Measurements from ENCODE around the gene TECTA. TPM values are rescaled to one million over a fixed set of nuclear protein-coding genes. Genes with fewer than 3 reads are reported as not detected.

Gene TECTA
- total RNA-seq, 6 experiments from 2014 or later: 0.11 to 0.40 (median 0.16) TPM

- H3K9me3 Mint-ChIP-seq: peaks cover 43% of the 10 kb centered on the region
- TF ChIP-seq, protein P1, sequence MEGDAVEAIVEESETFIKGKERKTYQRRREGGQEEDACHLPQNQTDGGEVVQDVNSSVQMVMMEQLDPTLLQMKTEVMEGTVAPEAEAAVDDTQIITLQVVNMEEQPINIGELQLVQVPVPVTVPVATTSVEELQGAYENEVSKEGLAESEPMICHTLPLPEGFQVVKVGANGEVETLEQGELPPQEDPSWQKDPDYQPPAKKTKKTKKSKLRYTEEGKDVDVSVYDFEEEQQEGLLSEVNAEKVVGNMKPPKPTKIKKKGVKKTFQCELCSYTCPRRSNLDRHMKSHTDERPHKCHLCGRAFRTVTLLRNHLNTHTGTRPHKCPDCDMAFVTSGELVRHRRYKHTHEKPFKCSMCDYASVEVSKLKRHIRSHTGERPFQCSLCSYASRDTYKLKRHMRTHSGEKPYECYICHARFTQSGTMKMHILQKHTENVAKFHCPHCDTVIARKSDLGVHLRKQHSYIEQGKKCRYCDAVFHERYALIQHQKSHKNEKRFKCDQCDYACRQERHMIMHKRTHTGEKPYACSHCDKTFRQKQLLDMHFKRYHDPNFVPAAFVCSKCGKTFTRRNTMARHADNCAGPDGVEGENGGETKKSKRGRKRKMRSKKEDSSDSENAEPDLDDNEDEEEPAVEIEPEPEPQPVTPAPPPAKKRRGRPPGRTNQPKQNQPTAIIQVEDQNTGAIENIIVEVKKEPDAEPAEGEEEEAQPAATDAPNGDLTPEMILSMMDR (IDR thresholded peaks at IDR 0.05): no peak
- H3K4me1 Mint-ChIP-seq (ENCODE audit: low read depth): no peaks in the 10 kb centered on the region
Observed at GRCh38 chr11:121180183-121180582, 79.1 kb downstream of the TECTA start.

GRCh38 chr11:121188776-121189175 lies 87.7 kb downstream of the TECTA start:
- peaks cover 16% of the 10 kb centered on the region for H3K27me3 Mint-ChIP-seq (ENCODE audit: insufficient read depth)

More at GRCh38 chr11:121180183-121180582, 79.1 kb downstream of the TECTA start:
- DNase-seq: no peak
- Mint-ChIP-seq H3K27ac (no peak overlapping the region), H3K4me3 (no peak overlapping the region), H3K36me3 (ENCODE audit: low read depth) (no peaks in the 10 kb centered on the region; the same call in 1 of the 2 replicates), H3K27me3 (ENCODE audit: insufficient read depth) (peaks cover 10% of the 10 kb centered on the region)

DNA sequence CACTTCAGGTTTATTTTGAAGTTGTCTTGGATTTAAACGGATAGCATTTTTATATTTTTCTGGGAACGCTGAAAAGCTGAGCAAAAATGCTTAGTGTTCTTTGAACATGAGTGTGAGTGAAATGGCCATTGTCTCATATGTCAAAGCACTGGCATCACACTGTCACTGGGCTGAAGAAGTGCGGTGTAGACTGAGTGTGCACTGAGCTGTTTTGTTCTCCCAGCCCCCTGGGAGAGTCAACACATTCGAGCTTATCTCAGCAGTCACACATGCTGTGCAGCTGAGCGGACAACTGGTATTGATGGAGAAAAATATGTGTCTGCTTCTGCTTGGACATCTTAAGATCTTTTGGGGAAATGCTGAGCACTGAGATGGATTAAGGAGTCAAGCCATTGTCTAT lies 90.8 kb downstream of the TECTA start:
- Mint-ChIP-seq H3K9me3 (no peaks in the 10 kb centered on the region), H3K36me3 (ENCODE audit: low read depth) (no peaks in the 10 kb centered on the region), H3K4me3 (no peak overlapping the region), H3K27ac (no peak overlapping the region), H3K4me1 (ENCODE audit: low read depth) (peaks cover 7% of the 10 kb centered on the region), H3K27me3 (ENCODE audit: insufficient read depth) (peaks cover 22% of the 10 kb centered on the region)
- TF ChIP-seq, protein P1 (IDR thresholded peaks at IDR 0.05): no peak
- DNase-seq: no peak

More at GRCh38 chr11:121188776-121189175, 87.7 kb downstream of the TECTA start:
- Mint-ChIP-seq H3K9me3 (no peaks in the 10 kb centered on the region), H3K27ac (no peak overlapping the region), H3K4me3 (no peak overlapping the region), H3K36me3 (ENCODE audit: low read depth) (no peaks in the 10 kb centered on the region), H3K4me1 (ENCODE audit: low read depth) (no peaks in the 10 kb centered on the region)
- TF ChIP-seq, protein P1 (IDR thresholded peaks at IDR 0.05): no peak
- no peak for DNase-seq

DNA sequence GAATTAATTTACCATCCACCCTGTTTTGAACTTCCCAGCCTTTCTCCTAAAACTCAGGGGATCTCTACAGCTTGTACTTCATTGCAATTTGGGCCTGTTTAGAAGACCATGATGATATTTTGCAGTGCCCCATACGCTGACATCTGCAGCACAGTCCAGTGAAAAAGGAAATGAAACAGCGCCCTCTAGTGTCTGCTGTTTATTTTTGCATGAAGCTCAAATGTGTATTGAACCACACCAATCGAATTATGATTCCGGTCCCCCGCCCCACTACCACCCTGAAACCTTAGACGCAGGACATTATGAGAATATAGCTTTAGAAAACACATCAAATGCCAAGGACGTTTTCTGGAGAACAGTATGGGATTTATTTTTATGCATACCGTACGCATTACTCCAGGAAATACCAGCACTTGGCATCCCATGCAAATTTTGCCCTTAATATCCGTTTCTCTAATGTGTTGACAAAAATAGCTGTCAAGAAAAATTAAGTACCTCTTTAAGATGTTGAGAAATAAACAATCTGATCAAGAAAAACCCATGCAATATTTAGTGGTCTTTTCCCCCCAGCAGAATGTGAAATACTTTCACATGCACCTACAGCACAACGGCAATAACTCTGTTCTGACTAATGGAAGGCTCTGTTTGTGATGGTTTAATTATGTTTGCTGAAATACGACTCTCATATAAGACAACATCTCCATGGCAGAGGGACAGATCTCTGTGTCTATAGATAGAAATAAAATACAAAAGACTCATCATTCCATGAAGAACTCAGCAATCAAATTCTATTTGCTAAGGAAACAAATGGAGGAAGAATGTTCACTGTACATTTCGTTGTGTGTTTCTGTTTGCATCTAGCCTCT lies 93.9 kb downstream of the TECTA start:
- Mint-ChIP-seq H3K4me3 (peak overlapping the region; percentile 34; the same call in 1 of the 2 replicates), H3K4me1 (ENCODE audit: low read depth) (peaks cover 7% of the 10 kb centered on the region), H3K27ac (no peak overlapping the region), H3K9me3 (no peaks in the 10 kb centered on the region), H3K27me3 (ENCODE audit: insufficient read depth) (peaks cover 22% of the 10 kb centered on the region), H3K36me3 (ENCODE audit: low read depth) (no peaks in the 10 kb centered on the region)
- peak; percentile 57 for DNase-seq
- TF ChIP-seq, protein P1 (IDR thresholded peaks at IDR 0.05): peak; percentile 97

DNA sequence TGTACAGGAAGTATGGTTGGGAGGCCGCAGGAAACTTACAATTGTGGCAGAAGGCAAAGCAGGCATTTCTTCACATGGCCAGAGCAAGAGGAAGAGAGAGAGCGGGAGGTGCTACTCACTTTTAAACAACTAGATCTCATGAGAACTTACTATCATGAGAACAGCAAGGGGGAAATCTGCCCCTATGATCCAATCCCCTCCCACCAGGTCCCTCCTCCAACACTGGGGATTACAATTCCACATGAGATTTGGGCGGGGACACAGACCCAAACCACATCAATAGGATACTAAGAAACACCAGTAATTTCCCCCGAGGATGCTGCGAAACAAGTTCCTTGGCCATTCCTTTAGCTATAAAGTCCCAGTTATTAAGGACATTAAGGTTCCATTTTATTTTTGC lies 97.4 kb downstream of the TECTA start:
- Mint-ChIP-seq H3K9me3 (no peaks in the 10 kb centered on the region), H3K27me3 (ENCODE audit: insufficient read depth) (peaks cover 13% of the 10 kb centered on the region), H3K4me1 (ENCODE audit: low read depth) (peaks cover 7% of the 10 kb centered on the region), H3K27ac (no peak overlapping the region), H3K36me3 (ENCODE audit: low read depth) (no peaks in the 10 kb centered on the region), H3K4me3 (no peak overlapping the region)
- DNase-seq: no peak
- TF ChIP-seq, protein P1 (IDR thresholded peaks at IDR 0.05): no peak

All from HFFc6 (cell line).